ENCODE measurements around the gene APBA2.

DNA sequence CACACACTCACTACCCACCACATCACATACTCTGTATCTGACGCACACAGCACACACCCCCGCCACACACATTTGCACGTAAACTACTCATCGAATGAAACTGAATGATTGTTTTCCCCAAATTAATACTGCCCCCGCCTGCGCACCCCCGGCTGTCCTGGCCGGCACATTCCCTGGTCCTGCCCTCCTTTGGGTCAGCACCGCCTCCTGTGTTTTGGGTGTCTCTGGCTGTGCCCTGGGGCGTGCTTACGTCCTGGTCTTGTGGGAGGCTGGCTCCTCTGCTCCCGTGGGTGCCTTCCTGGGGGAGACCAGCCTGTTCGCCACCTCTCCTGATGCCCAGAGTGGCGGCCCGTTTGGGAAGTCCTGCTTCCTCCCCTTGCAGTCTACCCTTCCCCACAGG, 30.2 kb downstream of the APBA2 start:
- TF ChIP-seq SMC3 (IDR thresholded peaks at IDR 0.05; ENCODE audit: low read depth, low read length) (no peak), MAFK (IDR thresholded peaks at IDR 0.05; ENCODE audit: low read depth, low read length) (no peak), CEBPB (IDR thresholded peaks at IDR 0.05; ENCODE audit: low read depth, low read length) (no peak), POLR2A (IDR thresholded peaks at IDR 0.05; ENCODE audit: low read depth, low read length) (no peak), USF2 (IDR thresholded peaks at IDR 0.05; ENCODE audit: low read depth, low read length) (no peak), RFX5 (IDR thresholded peaks at IDR 0.05; ENCODE audit: low read depth, low read length) (no peak), RAD21 (IDR thresholded peaks at IDR 0.05; ENCODE audit: low read length) (no peak), MAZ (IDR thresholded peaks at IDR 0.05; ENCODE audit: borderline replicate concordance, low read depth, low read length) (no peak), MXI1 (IDR thresholded peaks at IDR 0.05; ENCODE audit: borderline replicate concordance, low read depth, low read length) (no peak), BHLHE40 (IDR thresholded peaks at IDR 0.05; ENCODE audit: low read depth, low read length) (no peak), ELK1 (IDR thresholded peaks at IDR 0.05; ENCODE audit: borderline replicate concordance, low read depth, low read length) (no peak), RCOR1 (IDR thresholded peaks at IDR 0.05; ENCODE audit: insufficient replicate concordance, low read length) (no peak)
- TF ChIP-seq, protein P1, sequence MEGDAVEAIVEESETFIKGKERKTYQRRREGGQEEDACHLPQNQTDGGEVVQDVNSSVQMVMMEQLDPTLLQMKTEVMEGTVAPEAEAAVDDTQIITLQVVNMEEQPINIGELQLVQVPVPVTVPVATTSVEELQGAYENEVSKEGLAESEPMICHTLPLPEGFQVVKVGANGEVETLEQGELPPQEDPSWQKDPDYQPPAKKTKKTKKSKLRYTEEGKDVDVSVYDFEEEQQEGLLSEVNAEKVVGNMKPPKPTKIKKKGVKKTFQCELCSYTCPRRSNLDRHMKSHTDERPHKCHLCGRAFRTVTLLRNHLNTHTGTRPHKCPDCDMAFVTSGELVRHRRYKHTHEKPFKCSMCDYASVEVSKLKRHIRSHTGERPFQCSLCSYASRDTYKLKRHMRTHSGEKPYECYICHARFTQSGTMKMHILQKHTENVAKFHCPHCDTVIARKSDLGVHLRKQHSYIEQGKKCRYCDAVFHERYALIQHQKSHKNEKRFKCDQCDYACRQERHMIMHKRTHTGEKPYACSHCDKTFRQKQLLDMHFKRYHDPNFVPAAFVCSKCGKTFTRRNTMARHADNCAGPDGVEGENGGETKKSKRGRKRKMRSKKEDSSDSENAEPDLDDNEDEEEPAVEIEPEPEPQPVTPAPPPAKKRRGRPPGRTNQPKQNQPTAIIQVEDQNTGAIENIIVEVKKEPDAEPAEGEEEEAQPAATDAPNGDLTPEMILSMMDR (conservative IDR thresholded peaks at IDR 0.05; ENCODE audit: low read depth, low read length): no peak
